Fibroblast of peridontal ligament (primary cell): Measurements from ENCODE around the gene SLC2A10.
"Not testable (repeated sequence)": the region's sequence is repeated elsewhere in the genome, so short reads cannot be mapped to it uniquely, and the experiment has no call there.

Experiments
- DNase-seq: peaks from one replicate; pipeline ENCODE4 v3.0.0-alpha.2; 2010; ENCODE audit errors: extremely low read depth

The SLC2A10 gene

GRCh38 chr20:46709459-46710152 lies at the start of gene SLC2A10:
SLC2A10 (plus strand) TSS chr20:46709649; CDS start chr20:46709737, 88 bp downstream.
- peak; percentile 45 for DNase-seq

DNA sequence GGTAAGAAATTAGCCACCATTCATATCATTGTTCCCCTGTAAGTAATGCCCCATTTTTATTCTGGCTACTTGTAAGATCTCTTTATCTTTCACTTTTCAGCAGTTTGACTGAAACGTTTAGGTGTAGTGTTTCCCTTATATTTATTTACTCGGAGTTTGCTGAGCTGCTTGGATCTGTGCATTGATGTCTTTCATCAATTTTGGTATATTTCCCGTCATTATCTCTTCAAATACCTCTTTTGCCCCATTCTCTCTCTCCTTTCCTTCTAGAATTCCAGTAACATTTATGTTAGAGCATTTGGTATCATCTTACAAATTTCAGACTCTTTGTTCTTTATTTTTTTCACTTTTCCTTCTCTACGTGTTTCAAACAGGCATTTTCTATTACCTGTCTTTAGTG lies 49.0 kb upstream of the SLC2A10 start:
- DNase-seq, result no peak

- DNase-seq, result no peak
Measured at GRCh38 chr20:46661659-46662058, 47.8 kb upstream of the SLC2A10 start.

- no peak for DNase-seq
Measured at GRCh38 chr20:46663531-46663930, 45.9 kb upstream of the SLC2A10 start.

DNA sequence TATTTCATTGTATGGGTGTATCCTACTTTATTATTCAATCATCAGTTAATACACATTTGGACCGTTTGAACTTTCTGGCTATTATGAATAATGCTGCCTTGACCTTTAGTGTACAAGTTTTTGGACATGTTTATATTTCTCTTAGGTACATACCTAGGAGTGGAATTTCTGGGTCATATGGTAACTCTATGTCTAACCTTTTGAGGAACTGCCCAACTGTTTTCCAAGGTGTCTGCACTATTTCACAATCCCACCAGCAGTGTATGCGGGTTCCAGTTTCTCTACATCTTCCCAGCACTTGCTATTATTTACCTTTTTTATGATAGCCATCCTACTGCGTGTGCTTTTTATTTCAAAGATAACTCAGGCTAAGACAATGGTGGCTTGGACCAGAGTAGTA lies 43.8 kb upstream of the SLC2A10 start:
- DNase-seq, result no peak

- no peak for DNase-seq
Measured at GRCh38 chr20:46666306-46666705, 43.1 kb upstream of the SLC2A10 start.

DNA sequence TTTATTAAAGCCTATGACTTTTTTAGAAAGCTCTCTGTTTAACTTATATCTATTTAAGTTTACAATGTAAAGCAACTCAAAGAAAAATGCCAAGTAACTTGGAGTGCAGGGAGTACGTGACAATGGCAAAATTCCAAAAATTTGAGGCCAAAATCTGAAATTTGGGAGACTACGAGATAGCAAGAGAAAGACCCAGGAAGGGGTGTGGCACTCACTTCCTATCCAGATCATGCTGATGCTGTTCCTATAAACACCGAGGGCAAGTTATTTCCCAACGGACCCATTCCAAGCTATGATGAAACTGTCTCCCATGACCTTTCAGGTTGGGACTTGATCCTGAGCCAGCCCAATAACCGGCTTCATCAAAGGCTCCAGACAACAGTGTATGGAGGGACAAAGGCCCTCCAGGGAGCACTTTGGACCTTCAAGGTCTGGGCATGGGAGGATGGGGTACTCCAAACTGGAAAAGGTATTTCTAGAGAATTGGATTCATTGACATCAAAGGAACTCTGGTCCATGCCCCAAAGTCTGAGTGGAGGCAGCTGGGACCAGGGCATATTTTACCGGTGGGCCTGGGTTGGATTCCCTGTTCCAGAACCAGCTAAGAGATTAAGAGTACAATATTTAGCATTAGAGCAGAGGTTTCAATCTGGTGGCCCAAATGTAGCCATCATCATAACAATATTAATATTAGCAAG lies 42.5 kb upstream of the SLC2A10 start:
- DNase-seq, result no peak

- DNase-seq, result no peak
Measured at GRCh38 chr20:46670228-46670584, 39.2 kb upstream of the SLC2A10 start.

DNA sequence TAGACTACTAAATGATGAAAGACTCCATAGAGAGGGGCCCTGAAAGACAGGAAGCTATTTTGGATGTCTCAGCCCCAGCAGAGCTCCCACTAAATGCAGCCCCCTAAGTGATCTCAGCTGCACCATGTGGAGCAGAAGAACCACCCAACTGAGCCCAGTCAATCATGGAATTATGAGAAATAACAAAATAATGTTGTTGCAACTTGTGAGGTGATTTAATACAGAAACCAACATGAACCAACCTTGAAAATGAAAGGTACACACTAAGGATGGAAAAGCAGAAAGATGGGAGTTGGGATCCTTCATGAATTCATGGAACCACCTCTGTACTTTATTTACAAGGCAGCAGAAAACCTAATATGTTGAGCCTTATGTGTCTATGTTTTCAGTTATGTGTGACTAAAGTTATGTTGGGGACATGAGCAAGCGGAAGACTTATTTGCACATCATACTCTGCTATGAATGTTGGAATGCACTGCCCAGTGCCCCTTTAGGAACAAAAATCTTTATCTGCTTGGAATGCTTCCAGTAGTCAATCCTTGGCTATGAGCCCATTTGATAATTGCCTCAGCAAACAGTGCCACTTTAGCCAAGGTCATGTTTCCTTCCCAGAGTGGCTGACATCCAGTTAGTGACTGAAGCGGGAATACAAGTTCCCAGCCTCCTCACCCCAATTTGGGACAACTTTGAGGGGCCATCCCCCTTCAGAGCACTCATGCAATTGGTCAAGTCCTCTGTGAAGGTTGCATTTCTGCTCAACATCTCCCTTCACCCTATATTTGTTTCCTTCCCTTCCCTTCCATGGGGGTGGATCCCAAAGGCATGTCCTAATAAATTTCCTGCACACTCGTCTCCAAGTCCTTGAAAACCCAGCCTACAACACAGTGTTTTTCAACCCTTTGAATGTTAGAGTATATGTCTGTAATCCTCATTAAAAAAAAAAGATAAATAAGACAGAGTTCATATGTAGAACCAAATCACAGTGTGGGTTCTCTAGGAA lies 38.6 kb upstream of the SLC2A10 start:
- DNase-seq, result no peak

- no peak for DNase-seq
Measured at GRCh38 chr20:46671866-46672542, 37.4 kb upstream of the SLC2A10 start.

DNA sequence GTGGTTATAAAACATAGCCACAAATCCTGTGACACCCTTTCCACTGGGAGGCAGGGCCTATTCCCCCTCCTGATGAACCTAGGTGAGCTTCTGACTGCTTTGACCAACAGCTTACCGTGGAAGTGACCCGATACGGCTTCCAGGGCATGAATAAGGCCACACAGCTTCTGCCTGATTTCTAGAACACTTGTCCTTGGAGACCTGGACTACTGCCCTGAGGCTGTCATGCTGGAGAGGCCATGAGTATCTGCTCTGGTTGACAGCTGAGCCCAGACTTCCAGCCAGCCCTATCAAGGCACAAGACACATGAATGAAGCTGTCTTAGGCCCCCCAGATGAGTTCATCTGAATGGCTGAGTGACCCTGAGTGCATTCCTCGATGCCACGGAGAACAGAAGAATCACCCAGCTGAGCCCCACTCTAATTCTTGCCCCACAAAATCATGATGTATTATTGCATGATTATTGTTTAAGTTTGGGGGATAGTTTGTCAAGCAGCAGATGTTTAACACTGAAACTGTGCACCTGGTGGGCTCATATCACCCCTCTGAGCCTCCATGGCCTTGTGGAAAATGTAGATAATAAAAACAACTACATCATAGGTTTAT lies 36.8 kb upstream of the SLC2A10 start:
- no peak for DNase-seq

- DNase-seq, result no peak
Measured at GRCh38 chr20:46673394-46674252, 35.8 kb upstream of the SLC2A10 start.

DNA sequence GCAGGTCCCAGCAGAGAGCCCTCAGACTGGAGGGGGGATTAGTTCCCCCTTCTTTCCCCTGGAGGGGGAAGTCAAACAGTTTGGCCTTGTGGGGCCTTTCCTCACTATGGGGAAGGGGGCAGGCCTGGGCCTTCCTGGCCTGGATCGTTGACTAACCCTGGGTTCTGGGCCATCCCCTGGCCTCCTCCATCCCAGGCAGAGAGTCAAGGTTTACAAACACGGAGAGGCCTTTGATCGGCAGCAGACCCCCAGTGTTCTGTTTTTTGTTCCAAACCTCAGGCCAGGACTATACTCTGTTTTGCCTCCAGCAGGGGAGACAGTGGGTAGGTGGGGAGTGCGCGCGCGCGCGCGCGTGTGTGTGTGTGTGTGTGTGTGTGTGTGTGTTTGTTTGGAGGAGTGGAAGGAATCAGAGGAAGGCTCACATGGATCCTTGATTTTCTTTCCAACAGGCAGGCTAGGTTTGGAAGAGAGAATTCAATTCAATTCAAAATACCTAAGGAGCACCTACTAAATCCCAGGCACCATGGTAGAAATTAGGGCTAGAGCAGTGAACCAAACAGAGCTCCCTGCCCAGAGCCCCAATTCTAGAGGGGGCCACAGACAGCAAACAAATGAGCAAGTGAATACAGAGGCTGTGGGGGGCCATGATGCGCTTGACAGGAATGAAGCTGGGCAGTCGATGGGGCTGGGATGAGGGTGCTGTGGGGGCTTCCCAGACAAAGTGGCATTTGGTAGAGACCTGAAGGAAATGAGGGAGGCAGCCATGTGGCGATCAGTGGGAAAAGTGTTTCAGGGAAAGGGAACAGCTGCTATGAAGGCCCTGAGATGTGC lies 35.0 kb upstream of the SLC2A10 start:
- no peak for DNase-seq

DNA sequence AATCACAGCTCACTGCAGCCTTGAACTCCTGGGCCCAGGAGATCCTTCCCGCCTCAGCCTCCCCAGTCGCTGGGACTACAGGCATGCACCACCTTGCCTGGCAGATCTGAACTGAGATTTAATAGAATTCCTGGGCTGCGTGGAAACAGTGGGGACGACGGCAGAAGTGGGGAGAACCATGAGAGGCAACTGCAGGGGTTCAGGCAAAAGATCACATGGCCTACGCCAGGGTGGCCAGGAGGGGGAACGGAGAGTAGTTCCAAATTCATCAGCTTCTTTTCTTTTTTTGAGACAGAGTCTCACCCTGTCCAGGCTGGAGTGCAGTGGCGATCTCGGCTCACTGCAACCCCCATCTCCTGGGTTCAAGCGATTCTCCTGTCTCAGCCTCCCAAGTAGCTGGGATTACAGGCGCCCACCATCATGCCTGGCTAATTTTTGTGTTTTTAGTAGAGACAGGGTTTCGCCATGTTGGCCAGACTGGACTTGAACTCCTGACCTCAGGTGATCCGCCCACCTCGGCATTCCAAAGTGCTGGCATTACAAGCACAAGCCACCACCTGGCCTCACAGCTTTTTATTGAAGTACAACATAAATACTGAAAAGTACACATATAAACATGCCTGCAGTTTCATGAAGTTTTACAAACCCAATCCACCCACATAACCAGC lies 32.7 kb upstream of the SLC2A10 start:
- DNase-seq, result not testable (repeated sequence)

DNA sequence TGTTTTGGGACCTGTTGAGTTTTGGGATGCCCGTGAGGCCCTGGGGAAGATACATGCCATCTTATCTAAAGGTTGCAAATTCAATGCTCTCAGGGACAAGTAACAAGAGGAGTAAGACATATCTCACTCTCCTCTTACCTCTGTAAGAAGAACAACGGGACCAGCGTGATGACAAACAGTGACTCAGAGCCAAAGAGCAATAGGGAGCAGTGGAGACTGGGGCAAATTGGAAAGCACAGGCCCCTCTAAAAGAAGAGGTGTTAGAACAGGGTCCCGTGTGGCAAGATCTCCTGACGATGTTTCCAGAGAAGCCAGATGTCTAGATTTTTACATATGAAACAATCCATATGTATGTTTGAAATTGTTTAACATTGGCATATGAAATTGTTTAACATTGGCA lies 31.8 kb upstream of the SLC2A10 start:
- no peak for DNase-seq

DNA sequence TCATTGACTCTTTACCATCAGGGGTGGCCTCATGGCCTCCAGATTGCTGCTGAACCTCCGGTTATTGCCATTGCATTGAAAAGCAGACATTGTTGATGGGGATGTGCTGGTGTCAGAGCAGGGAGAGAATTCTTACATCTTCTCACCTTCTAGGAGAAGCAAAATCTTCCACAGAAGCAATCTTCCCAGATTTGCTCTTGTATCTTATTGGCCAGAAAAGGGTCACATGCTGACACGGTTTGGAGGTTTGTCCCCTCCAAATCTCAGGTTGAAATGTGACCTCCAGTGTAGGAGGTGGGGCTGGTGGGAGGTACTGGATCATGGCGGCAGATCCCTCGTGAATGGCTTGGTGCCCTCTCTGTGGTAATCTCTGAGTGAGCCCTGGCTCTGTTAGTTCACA lies 30.9 kb upstream of the SLC2A10 start:
- no peak for DNase-seq

DNA sequence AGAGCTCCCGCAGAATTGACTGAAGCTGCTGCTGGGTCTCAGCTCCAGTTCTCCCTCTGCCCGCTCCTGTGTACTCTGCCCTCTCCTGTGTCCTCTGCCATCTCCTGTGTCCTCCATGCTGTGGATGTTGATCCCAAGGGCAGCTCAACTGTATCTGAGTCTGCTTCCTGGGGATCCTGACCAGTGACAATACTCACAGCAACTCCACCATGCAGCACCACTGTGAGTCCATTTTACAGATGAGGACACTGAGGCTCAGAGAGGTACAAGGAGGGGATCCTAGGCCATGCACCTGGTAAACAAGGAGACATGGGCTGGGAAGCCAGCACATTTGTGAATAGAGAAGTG lies 28.8 kb upstream of the SLC2A10 start:
- DNase-seq, result no peak

DNA sequence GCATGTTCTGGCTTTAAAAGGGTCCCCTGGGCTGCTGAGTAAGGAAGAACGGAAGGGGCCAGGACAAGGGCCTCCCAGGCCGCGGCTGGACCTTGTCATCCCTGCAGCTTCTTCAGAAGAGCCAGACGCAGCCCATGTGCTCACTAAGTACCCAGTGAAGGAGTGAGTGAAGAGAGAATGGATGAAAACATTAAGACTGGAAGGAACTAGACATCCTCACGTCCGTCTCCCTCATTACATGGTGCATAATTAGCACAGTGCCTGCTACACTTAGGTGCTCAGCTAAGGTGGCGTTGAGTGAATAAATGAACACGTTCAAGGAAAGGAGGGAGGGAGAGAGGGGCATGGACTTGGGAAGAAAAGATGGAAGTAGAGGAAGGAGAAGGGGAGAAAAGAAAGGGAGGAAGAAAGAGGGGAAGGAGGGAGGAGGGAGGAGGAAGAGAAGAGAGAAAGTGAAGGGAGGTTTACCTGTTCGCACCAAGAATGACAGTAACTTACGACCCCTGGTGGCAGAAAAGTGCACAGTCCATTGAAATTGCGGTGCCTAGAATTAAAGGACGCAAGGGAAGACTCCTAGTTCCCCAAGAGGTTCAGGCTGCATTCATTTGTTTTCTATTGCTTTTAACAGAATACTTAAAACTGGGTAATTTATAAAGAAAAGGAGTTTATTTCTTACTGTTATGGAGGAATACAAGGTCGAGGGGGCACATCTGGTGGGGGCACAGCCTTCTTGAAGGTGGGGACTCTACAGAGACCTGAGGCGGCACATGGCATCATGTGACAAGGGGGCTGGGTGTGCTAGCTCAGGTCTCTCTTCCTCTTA lies 28.2 kb upstream of the SLC2A10 start:
- DNase-seq, result peak; percentile 68
